ENCODE data around the gene MICAL2.

Gene MICAL2

GRCh38 chr11:12076840-12077534, 33.4 kb upstream of the MICAL2 start:
- no peak for DNase-seq

GRCh38 chr11:12077535-12078280, 32.7 kb upstream of the MICAL2 start:
- no peak for DNase-seq

GRCh38 chr11:12079726-12080556, 30.4 kb upstream of the MICAL2 start:
- no peak for DNase-seq

GRCh38 chr11:12083380-12083779, 27.0 kb upstream of the MICAL2 start:
- no peak for DNase-seq

- no peak for DNase-seq
Measured at GRCh38 chr11:12084256-12084655, 26.1 kb upstream of the MICAL2 start.

GRCh38 chr11:12085371-12086251, 24.8 kb upstream of the MICAL2 start:
- no peak for DNase-seq

GRCh38 chr11:12086271-12087074, 23.9 kb upstream of the MICAL2 start:
- DNase-seq, result no peak

- peak; percentile 79 for DNase-seq
Measured at GRCh38 chr11:12087075-12088004, 23.1 kb upstream of the MICAL2 start.

- peak; percentile 23 for DNase-seq
Measured at GRCh38 chr11:12088047-12088481, 22.3 kb upstream of the MICAL2 start.

- DNase-seq, result no peak
Measured at GRCh38 chr11:12088531-12088930, 21.9 kb upstream of the MICAL2 start.

- no peak for DNase-seq
Measured at GRCh38 chr11:12089041-12089440, 21.3 kb upstream of the MICAL2 start.

- DNase-seq, result no peak
Measured at GRCh38 chr11:12089473-12089872, 20.9 kb upstream of the MICAL2 start.

- no peak for DNase-seq
Measured at GRCh38 chr11:12090061-12090591, 20.3 kb upstream of the MICAL2 start.

- DNase-seq, result no peak
Measured at GRCh38 chr11:12090761-12091258, 19.6 kb upstream of the MICAL2 start.

- DNase-seq, result no peak
Measured at GRCh38 chr11:12091956-12092558, 18.3 kb upstream of the MICAL2 start.

- DNase-seq, result no peak
Measured at GRCh38 chr11:12092714-12093113, 17.7 kb upstream of the MICAL2 start.

GRCh38 chr11:12094872-12095800, 15.3 kb upstream of the MICAL2 start:
- no peak for DNase-seq

GRCh38 chr11:12097219-12097618, 13.2 kb upstream of the MICAL2 start:
- DNase-seq, result no peak
